HG02938 (cell line): ENCODE results near the gene F2.
"Not testable (repeated sequence)": the region's sequence is repeated elsewhere in the genome, so short reads cannot be mapped to it uniquely, and the experiment has no call there.

Source experiments
- ATAC-seq: cut with Tn5 transposase; IDR thresholded peaks from one replicate; pipeline ENCODE4 v1.9.1; 2021; ENCODE audit warnings: mild to moderate bottlenecking, moderate library complexity; ENCODE audit not compliant: unreplicated experiment

Gene F2

GRCh38 chr11:46719048-46719542, at the start of gene F2:
TSS of gene F2 (plus strand) at chr11:46719213. CDS start at chr11:46719236, 23 bp downstream.
- ATAC-seq = no peak

GRCh38 chr11:46669711-46670139, 49.3 kb upstream of the F2 start:
- ATAC-seq = no peak

GRCh38 chr11:46670521-46670920, 48.5 kb upstream of the F2 start:
- ATAC-seq = not testable (repeated sequence)

GRCh38 chr11:46671958-46672315, 47.1 kb upstream of the F2 start:
- ATAC-seq = no peak

- no peak for ATAC-seq
Measured at GRCh38 chr11:46672381-46672839, 46.6 kb upstream of the F2 start.

GRCh38 chr11:46673713-46674462, 45.1 kb upstream of the F2 start:
- no peak for ATAC-seq

GRCh38 chr11:46674463-46675287, 44.3 kb upstream of the F2 start:
- no peak for ATAC-seq

GRCh38 chr11:46675288-46675851, 43.6 kb upstream of the F2 start:
- no peak for ATAC-seq

GRCh38 chr11:46675949-46676348, 43.1 kb upstream of the F2 start:
- no peak for ATAC-seq

GRCh38 chr11:46676436-46677158, 42.4 kb upstream of the F2 start:
- ATAC-seq = no peak

GRCh38 chr11:46677169-46677568, 41.8 kb upstream of the F2 start:
- ATAC-seq = no peak

GRCh38 chr11:46677991-46678740, 40.8 kb upstream of the F2 start:
- no peak for ATAC-seq

- ATAC-seq = no peak
Measured at GRCh38 chr11:46678741-46679130, 40.3 kb upstream of the F2 start.

GRCh38 chr11:46679241-46680163, 39.5 kb upstream of the F2 start:
- no peak for ATAC-seq

GRCh38 chr11:46680164-46680760, 38.8 kb upstream of the F2 start:
- no peak for ATAC-seq

- no peak for ATAC-seq
Measured at GRCh38 chr11:46680815-46681214, 38.2 kb upstream of the F2 start.

GRCh38 chr11:46681814-46682213, 37.2 kb upstream of the F2 start:
- ATAC-seq = no peak
